Measurements from ENCODE around the gene BICC1.

DNA sequence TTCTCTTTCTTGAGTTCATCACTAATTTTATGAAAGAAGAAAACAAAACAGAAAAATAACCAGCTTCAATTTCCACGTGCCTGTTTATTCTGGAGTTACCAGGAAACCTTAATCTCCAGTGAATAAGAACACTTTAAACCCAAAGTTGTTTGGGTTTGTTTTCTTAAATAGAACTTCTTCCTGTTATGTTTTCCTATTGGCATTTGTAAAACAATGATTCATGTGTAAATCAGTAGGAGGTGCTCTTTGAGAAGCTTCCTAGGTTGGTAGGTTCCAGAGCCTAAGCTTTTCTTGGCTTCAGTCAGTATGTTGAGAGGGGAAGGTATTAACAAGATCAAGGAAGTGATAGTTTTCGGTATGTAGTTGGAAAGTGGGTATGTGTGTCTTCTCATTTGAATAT is 119.0 kb downstream of the BICC1 start:
- TF ChIP-seq TAF1 (IDR thresholded peaks at IDR 0.05; ENCODE audit: borderline replicate concordance, insufficient read depth, low read length): no peak
- TF ChIP-seq FOXP2 (optimal IDR thresholded peaks at IDR 0.05; ENCODE audit: borderline replicate concordance, extremely low read depth, extremely low read length, insufficient read depth): no peak
- TF ChIP-seq, protein P1, sequence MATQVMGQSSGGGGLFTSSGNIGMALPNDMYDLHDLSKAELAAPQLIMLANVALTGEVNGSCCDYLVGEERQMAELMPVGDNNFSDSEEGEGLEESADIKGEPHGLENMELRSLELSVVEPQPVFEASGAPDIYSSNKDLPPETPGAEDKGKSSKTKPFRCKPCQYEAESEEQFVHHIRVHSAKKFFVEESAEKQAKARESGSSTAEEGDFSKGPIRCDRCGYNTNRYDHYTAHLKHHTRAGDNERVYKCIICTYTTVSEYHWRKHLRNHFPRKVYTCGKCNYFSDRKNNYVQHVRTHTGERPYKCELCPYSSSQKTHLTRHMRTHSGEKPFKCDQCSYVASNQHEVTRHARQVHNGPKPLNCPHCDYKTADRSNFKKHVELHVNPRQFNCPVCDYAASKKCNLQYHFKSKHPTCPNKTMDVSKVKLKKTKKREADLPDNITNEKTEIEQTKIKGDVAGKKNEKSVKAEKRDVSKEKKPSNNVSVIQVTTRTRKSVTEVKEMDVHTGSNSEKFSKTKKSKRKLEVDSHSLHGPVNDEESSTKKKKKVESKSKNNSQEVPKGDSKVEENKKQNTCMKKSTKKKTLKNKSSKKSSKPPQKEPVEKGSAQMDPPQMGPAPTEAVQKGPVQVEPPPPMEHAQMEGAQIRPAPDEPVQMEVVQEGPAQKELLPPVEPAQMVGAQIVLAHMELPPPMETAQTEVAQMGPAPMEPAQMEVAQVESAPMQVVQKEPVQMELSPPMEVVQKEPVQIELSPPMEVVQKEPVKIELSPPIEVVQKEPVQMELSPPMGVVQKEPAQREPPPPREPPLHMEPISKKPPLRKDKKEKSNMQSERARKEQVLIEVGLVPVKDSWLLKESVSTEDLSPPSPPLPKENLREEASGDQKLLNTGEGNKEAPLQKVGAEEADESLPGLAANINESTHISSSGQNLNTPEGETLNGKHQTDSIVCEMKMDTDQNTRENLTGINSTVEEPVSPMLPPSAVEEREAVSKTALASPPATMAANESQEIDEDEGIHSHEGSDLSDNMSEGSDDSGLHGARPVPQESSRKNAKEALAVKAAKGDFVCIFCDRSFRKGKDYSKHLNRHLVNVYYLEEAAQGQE (IDR thresholded peaks at IDR 0.05; ENCODE audit: insufficient read depth in 1 of 2, low read depth in 2 of 2, low read length in 2 of 2): no peak
- no peak for TF ChIP-seq POLR2AphosphoS5 (IDR thresholded peaks at IDR 0.05; ENCODE audit: low read depth, low read length)
